Cerebellar nuclear complex (tissue), 1 donor: ENCODE measurements around the gene CDRT15L2.
"Not testable (repeated sequence)": the region's sequence is repeated elsewhere in the genome, so short reads cannot be mapped to it uniquely, and the experiment has no call there.

ENCODE experiments used
- DNase-seq, 2 experiments: peaks; one replicate each; lab custom pipeline; 2025; lab: John Stamatoyannopoulos, UW

CDRT15L2 gene

GRCh38 chr17:20573216-20573615, 6.3 kb upstream of the CDRT15L2 start:
- not testable (repeated sequence) for DNase-seq

DNA sequence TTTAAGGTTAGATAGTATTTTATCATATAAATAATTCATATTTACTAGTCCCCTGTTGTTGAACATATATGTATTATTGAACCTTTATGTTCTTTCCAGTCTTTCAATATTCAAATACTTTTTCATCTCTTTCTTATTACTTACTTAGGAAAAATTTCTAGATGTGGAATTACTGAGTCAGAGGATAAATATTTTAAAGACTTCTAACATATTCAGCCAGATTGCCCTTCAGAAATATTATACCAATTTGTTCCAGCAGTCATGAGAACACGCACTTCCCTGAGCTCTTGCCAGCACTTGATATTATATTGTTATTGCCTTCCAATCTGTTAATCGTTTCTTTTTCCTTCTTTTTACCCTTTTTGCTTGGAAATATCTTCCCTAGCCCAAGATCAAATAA, 4.5 kb upstream of the CDRT15L2 start:
- DNase-seq: not testable (repeated sequence)

GRCh38 chr17:20583891-20584577, 4.5 kb downstream of the CDRT15L2 start:
- DNase-seq: not testable (repeated sequence)

DNA sequence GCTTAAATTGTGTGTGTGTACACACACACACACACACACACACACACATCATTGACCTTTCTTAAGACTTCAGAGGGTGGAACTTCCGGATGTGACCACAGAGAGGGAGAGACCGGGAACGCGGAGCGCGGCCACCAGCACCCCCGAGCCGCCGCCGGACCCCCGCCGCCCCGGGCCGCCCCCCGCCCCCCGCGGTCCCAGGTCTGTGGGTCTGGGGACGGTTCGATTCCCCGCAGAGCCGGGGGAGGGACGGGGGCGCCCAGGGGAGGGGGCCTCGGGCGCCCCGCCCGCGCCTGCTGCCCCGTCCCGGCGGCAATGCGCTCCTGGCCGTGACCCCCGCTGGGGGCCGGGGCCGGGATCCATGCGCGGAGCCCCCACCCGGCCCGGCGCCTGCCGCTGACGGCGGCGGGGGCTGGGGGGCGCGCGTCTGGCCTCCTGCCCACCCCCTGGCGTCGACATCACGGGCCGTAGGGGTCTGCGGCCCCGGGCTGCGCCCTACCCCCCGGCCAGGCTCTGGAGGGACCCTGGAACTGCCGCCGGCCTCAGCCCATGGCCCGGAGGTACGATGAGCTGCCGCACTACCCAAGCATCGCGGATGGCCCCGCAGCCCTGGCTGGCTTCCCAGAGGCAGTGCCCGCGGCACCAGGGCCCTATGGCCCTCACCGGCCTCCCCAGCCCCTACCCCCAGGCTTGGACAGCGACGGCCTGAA, 9.4 kb downstream of the CDRT15L2 start:
- not testable (repeated sequence) for DNase-seq

- peak in 1 of 2 experiments; percentile 32 for DNase-seq
These were observed 9.9 kb downstream of the CDRT15L2 start for GRCh38 chr17:20589454-20589810.

- not testable (repeated sequence) for DNase-seq
These were observed 11.5 kb downstream of the CDRT15L2 start for GRCh38 chr17:20591040-20591439.

GRCh38 chr17:20605568-20605967, 26.0 kb downstream of the CDRT15L2 start:
- not testable (repeated sequence) for DNase-seq

GRCh38 chr17:20609490-20609889, 30.0 kb downstream of the CDRT15L2 start:
- DNase-seq: not testable (repeated sequence)

DNA sequence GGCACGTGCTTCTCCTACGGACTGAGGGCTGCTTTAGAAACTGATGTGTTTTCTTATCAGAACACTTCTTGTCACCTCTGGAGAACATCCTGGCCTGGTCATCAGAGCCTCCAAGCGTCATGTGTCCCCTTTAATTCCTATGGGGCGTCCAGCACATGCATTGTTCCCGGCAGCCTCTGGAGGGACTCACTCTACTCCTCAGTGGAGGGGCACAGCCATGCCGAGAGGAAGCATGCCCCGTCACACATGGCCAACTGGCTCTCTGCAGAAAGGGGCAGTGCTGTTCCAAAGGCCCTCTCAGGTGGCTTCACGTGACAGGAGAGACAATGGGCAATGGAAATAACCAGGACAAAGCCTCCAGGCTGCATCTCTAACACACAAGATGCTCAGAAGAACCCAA, 31.8 kb downstream of the CDRT15L2 start:
- no peak for DNase-seq

DNA sequence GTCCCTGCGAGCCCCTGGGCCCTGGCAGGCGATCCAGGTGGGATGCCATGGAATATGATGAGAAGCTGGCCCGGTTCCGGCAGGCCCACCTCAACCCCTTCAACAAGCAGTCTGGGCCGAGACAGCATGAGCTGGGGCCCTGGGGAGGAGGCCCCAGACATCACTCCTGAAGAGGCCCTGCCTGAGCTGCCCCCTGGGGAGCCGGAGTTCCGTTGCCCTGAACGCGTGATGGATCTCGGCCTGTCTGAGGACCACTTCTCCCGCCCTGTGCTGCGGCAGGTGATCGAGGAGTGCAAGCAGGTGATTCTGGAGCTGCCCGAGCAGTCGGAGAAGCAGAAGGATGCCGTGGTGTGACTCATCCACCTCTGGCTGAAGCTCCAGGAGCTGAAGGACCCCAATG, 33.1 kb downstream of the CDRT15L2 start:
- no peak for DNase-seq

GRCh38 chr17:20613248-20613647, 33.7 kb downstream of the CDRT15L2 start:
- DNase-seq: no peak

DNA sequence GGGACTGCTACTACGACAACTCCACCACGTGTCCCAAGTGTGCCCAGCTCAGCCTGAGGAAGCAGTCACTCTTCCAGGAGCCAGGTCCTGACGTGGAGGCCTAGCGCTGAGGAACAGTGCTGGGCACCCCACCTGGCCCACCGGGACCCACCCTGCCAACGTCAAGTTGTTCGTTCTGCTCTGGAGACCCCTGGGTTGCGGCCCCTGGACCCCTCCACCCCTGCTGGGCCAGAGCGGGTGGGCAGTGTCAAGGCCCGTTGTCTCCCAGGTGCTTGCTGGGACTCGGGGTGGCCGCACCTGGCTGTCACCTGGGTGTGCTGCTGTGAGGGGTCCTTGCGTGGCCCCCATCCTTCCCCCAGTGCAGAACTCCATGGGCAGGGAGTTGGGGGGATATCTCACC, 34.4 kb downstream of the CDRT15L2 start:
- no peak for DNase-seq

DNA sequence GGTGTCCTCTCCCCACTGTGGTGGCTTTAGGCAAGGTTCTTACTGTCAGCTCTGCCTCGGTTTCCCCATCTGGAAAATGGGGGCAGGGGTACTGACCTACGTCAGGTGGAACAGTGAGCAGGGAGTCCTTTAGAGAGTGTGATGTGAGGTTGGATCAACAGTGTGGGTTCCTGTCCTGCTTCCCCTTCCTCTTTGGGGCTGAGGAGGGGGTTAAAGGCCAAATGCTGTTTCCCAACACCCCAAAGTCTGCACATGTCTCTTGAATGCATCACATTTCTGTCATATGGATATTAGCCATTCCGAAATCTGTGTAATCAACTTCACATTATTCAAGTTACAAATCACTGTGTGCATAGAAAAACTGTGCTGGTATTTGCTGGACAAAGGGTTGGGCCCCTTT, 35.9 kb downstream of the CDRT15L2 start:
- not testable (repeated sequence) for DNase-seq
